PC-9 (cell line): ENCODE data around the gene EPHA1. TPM values are rescaled to one million over a fixed set of nuclear protein-coding genes. Genes with fewer than 3 reads are reported as not detected.

Experiments
- BruUV-seq: library from RNA; stranded (reverse); fragments of 400-500 nt; replicated peaks from 2 replicates; lab custom pipeline; 2021; lab: Mats Ljungman, UMichigan
- CTCF ChIA-PET: fragments of 300-600 bp; sonication (Branson Sonifier 250); formaldehyde crosslinking; loops from one replicate; lab custom pipeline; 2022; ENCODE audit warnings: antibody characterized with exemption; lab: Charles Lee
- POLR2A ChIA-PET: fragments of 300-600 bp; sonication (Branson Sonifier 250); formaldehyde crosslinking; loops from one replicate; lab custom pipeline; 2022; ENCODE audit warnings: antibody characterized with exemption; ENCODE audit not compliant: unreplicated experiment; lab: Charles Lee
- DNase-seq, 2 experiments: peaks; one replicate each; pipeline versions ENCODE4 v3.0.0 to v3.0.0-alpha.2; 2015 to 2022; ENCODE audit warnings: mixed read lengths in 1 of 2
- H2AFZ ChIP-seq: fragments of 200-600 bp; sonication (generic); 2 replicates; pipeline ENCODE4 v1.8.1; 2017; ENCODE audit warnings: antibody characterized with exemption
- H3F3A ChIP-seq: fragments of 200-600 bp; sonication (generic); 2 replicates; pipeline ENCODE4 v1.8.1; 2017; ENCODE audit warnings: antibody characterized with exemption, mild to moderate bottlenecking, low read depth; ENCODE audit not compliant: insufficient read depth
- H3K27ac ChIP-seq: fragments of 200-600 bp; sonication (generic); 2 replicates; pipeline ENCODE4 v1.6.1; 2016; ENCODE audit warnings: mixed run types
- H3K27me3 ChIP-seq: fragments of 200-600 bp; sonication (generic); 2 replicates; pipeline ENCODE4 v1.6.1; 2016; ENCODE audit warnings: low read depth, mixed run types; ENCODE audit not compliant: insufficient read depth
- H3K36me3 ChIP-seq: fragments of 200-600 bp; sonication (generic); 2 replicates; pipeline ENCODE4 v1.6.1; 2016; ENCODE audit warnings: low read depth, mixed run types
- H3K4me1 ChIP-seq: fragments of 200-600 bp; sonication (generic); replicated peaks from 2 replicates; pipeline ENCODE4 v1.6.1; 2016; ENCODE audit warnings: mixed run types; ENCODE audit not compliant: insufficient read depth
- H3K4me2 ChIP-seq: fragments of 200-600 bp; sonication (generic); 2 replicates; pipeline ENCODE4 v1.6.1; 2017; ENCODE audit warnings: mixed run types
- H3K4me3 ChIP-seq: fragments of 200-600 bp; sonication (generic); 2 replicates; pipeline ENCODE4 v1.6.1; 2016; ENCODE audit warnings: mixed run types
- H3K79me2 ChIP-seq: fragments of 200-600 bp; sonication (generic); 2 replicates; pipeline ENCODE4 v1.6.1; 2017; ENCODE audit warnings: low read depth, mixed run types
- H3K9me2 ChIP-seq: fragments of 200-600 bp; sonication (generic); 2 replicates; pipeline ENCODE4 v1.8.1; 2017; ENCODE audit warnings: mild to moderate bottlenecking; ENCODE audit not compliant: insufficient read depth
- H3K9me3 ChIP-seq: fragments of 200-600 bp; sonication (generic); 2 replicates; pipeline ENCODE4 v1.8.1; 2016; ENCODE audit warnings: low read depth; ENCODE audit not compliant: insufficient read depth
- H4K20me1 ChIP-seq: fragments of 200-600 bp; sonication (generic); 2 replicates; pipeline ENCODE4 v1.8.1; 2017; ENCODE audit not compliant: insufficient read depth
- EZH2 ChIP-seq: fragments of 200-600 bp; sonication (generic); IDR thresholded peaks from 2 replicates; pipeline ENCODE4 v1.8.0; 2017; ENCODE audit warnings: antibody characterized with exemption, low read depth
- intact Hi-C: fragments of 100-400 bp; cut with micrococcal nuclease; formaldehyde crosslinking; loops from one replicate; pipeline ENCODE4 v1.10.0; 2022; ENCODE audit not compliant: unreplicated experiment
- total RNA-seq: library from RNA; stranded (reverse); gene quantifications from 2 replicates; pipeline ENCODE4 v1.2.3, GENCODE V29; 2021
- TF ChIP-seq, protein P1 (sequence below): fragments of 200-600 bp; sonication (generic); conservative IDR thresholded peaks from 2 replicates; pipeline ENCODE4 v1.6.1; 2017; ENCODE audit warnings: mixed run types, antibody characterized with exemption, mild to moderate bottlenecking, moderate library complexity

Gene EPHA1
- total RNA-seq, 1 experiment from 2014 or later, result 35.5 TPM

DNA sequence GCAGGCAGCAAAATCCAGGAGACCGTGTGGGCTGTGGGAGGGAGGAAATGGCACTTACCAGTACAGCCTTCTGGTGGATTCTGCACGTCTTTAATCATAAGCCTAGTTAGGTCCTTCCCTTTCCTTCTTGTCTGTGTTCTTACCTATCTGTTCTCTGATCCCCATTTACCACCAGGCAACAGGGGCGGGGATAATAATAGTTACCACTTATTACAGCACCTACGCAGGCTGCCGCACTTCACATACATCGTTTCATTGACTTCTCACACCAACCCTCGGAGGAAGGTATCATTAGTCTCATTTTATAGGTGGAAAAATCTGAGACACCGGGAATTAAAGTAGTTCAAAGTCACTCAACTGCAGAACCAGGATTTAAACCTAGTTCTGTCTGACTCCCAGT is 4.5 kb upstream of the EPHA1 start:
- Histone ChIP-seq H3K27ac (no peak overlapping the region), H3K36me3 (no peaks in the 10 kb centered on the region), H3K4me3 (no peak overlapping the region), H3K27me3 (no peaks in the 10 kb centered on the region), H3F3A (peaks cover 4% of the 10 kb centered on the region; the same call in 1 of the 2 replicates), H3K79me2 (peaks cover 3% of the 10 kb centered on the region), H3K4me1 (peaks cover 15% of the 10 kb centered on the region), H2AFZ (no peak overlapping the region), H3K4me2 (no peak overlapping the region), H3K9me3 (no peaks in the 10 kb centered on the region), H4K20me1 (no peaks in the 10 kb centered on the region), H3K9me2 (no peaks in the 10 kb centered on the region)
- BruUV-seq, result no TSS peak
- intact Hi-C loops, result no loop called here
- ChIA-PET CTCF (no interaction called here), POLR2A (no interaction called here)
- TF ChIP-seq, protein P1, sequence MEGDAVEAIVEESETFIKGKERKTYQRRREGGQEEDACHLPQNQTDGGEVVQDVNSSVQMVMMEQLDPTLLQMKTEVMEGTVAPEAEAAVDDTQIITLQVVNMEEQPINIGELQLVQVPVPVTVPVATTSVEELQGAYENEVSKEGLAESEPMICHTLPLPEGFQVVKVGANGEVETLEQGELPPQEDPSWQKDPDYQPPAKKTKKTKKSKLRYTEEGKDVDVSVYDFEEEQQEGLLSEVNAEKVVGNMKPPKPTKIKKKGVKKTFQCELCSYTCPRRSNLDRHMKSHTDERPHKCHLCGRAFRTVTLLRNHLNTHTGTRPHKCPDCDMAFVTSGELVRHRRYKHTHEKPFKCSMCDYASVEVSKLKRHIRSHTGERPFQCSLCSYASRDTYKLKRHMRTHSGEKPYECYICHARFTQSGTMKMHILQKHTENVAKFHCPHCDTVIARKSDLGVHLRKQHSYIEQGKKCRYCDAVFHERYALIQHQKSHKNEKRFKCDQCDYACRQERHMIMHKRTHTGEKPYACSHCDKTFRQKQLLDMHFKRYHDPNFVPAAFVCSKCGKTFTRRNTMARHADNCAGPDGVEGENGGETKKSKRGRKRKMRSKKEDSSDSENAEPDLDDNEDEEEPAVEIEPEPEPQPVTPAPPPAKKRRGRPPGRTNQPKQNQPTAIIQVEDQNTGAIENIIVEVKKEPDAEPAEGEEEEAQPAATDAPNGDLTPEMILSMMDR, result no peak
- no peak for TF ChIP-seq EZH2
- DNase-seq, result no peak

DNA sequence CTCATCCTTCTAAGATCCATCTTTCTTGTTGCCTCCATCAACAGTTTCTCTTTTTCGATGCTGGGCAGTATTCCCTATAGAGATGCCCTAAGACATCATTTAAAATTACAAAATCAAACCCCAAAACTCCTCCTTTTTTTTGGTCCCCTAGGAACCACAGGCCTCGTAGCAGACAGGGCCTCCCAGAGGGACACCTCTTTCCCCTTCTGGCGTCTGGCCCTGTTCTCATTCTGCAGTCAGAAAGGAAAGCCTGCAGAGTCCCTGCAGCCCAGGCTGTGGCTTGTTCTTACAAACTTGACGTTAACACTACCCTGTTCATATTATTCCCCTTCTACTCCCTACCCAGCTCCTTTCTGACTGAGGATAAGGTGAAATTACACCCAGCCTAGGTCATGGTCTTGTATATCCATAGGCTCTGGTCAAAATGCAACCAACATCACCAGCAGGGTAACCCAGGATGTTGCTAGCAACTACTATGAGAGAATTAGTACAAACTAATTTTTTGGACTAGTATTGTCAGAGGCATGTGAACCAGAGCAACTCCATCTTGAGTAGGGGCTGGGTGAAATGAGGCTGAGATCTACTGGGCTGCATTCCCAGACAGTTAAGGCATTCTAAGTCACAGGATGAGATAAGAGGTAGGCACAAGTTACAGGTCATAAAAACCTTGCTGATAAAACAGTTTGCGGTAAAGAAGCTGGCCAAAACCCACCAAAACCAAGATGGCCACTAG is 3.5 kb upstream of the EPHA1 start:
- no peaks in the 10 kb centered on the region for H3K27me3 ChIP-seq
- H3K27ac ChIP-seq, result no peak overlapping the region
- H3K4me2 ChIP-seq, result no peak overlapping the region
- BruUV-seq, result no TSS peak
- H3K4me1 ChIP-seq, result peaks cover 21% of the 10 kb centered on the region
- no peaks in the 10 kb centered on the region for H4K20me1 ChIP-seq
- TF ChIP-seq EZH2, result no peak
- H3K9me3 ChIP-seq, result no peaks in the 10 kb centered on the region
- H3F3A ChIP-seq, result peaks cover 4% of the 10 kb centered on the region; the same call in 1 of the 2 replicates
- no peak for DNase-seq
- no peaks in the 10 kb centered on the region for H3K9me2 ChIP-seq
- POLR2A ChIA-PET, result interaction anchor here (0.7 kb wide), 1 partner anchor 171 kb away, joined by 4 read pairs; no protein-coding TSS in a partner anchor
- H3K4me3 ChIP-seq, result no peak overlapping the region
- intact Hi-C loops, result no loop called here
- CTCF ChIA-PET, result no interaction called here
- H2AFZ ChIP-seq, result no peak overlapping the region
- H3K36me3 ChIP-seq, result no peaks in the 10 kb centered on the region
- peaks cover 11% of the 10 kb centered on the region for H3K79me2 ChIP-seq

DNA sequence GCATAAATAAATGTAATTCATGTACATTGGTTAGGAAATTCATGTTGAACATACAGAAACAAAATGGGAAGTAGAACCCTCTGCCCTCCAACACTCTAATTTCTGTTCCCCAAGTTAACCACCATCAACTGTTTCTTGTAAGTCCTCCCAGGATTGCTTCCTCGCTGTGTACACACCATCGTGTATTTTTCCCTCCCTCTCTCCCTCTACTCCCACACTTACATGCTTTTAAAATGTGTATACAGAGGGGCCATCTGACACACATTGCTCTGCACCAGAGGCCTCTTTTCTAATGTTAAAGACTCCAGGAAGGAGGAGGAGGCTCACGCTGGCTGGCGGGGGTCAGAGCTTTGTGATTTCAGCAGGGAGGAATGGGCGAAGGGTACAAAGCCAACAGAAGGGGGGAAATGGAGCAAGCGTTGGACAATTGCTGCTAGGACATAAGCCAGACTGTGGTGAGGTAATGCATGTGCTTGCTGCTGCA is 1.9 kb upstream of the EPHA1 start:
- no peaks in the 10 kb centered on the region for H3K36me3 ChIP-seq
- ChIA-PET POLR2A (no interaction called here), CTCF (no interaction called here)
- peaks cover 24% of the 10 kb centered on the region for H3K79me2 ChIP-seq
- BruUV-seq, result no TSS peak
- no peaks in the 10 kb centered on the region for H3K9me2 ChIP-seq
- H2AFZ ChIP-seq, result no peak overlapping the region
- no peak for DNase-seq
- no peaks in the 10 kb centered on the region for H3K27me3 ChIP-seq
- H3F3A ChIP-seq, result peaks cover 4% of the 10 kb centered on the region; the same call in 1 of the 2 replicates
- H3K27ac ChIP-seq, result no peak overlapping the region
- no peaks in the 10 kb centered on the region for H4K20me1 ChIP-seq
- no peak overlapping the region for H3K4me2 ChIP-seq
- peaks cover 23% of the 10 kb centered on the region for H3K4me1 ChIP-seq
- no peak for TF ChIP-seq EZH2
- TF ChIP-seq, protein P1, result no peak
- H3K4me3 ChIP-seq, result no peak overlapping the region
- H3K9me3 ChIP-seq, result no peaks in the 10 kb centered on the region
- intact Hi-C loops, result no loop called here
